ENCODE measurements around the gene DCLK1.

The DCLK1 gene

DNA sequence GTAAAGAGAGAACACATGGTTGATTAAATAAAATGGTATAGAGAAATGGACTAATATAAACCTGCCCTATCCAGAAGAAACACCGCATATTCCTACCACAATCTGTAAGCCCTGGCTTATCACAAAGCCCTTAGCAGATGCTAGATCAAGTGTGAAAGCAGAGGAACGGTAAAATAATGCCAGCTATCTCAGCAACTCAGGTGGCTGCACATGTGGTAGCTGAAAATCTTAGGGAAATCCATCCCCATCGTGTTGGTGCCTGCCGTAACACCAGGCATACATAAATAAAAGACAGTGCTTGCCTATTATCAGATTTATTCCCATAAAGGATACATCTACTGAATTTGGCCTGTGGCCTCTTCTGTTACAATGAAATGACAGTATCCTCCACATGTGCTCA is 350.6 kb downstream of the DCLK1 start:
- DNase-seq: no peak

DNA sequence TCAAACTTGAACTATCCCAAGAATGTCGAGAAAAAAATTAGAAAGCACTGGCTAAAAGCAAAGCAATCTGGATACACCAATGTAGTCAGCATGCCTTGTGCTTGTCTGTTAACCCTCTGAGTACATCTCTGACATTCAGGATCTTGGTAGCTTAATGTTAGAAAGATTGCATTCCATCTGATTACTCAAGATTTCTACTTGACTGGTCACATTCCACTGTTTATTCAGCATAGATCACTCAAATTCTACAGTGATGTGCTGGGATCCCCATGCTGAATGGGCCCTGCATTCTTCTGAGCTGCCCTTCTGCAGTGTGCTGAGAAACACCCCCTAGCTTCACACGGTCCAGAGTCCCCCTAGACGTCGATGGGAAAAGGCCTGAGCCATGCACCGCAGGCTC is 359.3 kb downstream of the DCLK1 start:
- DNase-seq: no peak

DNA sequence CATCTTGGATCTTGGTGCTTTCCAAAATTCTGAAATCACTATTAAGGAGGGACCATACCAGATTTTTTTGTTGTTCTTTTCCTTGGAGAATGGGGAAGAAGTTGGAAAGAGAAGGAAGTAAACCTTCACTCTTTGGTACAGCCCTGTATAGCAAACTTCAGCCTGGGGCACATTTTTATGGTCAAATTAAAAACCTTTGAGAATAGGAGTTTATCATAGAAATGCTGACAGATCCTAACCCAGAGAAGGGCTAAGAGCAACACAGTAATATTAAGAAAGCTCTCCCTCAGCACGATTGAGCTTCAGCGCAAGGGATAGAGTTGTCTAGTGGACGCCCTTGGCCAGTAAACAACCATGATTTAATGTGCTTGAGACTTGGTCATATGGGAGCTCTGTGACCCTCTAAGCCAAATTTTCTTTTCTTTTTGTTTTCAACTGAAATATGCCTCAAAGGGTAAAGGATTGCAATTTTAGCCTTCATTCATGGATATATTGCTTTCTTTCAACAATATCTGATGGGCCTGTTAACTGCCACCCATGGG is 360.4 kb downstream of the DCLK1 start:
- DNase-seq: no peak

- no peak for DNase-seq
Measured at GRCh38 chr13:35769812-35770211, 361.4 kb downstream of the DCLK1 start.

DNA sequence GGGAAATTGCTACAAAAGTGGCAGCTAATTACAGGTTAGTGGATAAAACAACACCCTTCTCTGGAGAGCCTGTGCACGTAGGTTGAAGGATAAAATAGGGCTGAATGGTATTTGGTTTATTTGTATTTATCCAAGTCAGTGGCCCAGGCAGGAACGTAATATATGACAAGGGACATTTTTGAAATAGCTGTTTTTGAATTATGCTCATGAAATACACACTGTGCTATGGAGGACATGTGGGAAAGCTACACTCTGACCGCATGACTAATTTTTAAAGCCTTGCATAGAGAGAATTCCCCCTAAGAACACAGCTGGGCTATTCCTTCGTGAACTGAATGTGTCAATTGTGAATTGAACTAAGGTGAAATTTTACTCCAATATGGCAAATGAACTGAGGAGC is 362.6 kb downstream of the DCLK1 start:
- no peak for DNase-seq

DNA sequence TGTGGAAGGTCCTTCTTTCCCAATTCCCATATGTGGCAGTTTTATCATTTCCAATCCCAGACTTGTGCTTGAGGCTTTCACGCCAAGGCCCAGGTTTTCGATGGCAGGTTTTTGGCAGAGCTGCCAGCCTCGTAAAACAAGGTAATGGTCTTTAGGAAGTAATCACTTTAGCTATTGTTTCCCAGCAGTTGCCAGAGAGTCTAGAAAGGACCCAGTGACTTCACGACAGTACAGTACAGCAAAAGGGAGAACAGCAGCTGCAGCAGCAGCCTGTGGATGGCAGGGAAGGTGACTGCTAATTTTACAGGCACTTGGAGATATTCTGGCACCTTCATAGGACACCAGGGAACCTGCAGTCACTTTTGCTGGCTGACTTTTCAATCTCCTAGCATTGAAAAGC is 363.1 kb downstream of the DCLK1 start:
- peak; percentile 91 for DNase-seq

DNA sequence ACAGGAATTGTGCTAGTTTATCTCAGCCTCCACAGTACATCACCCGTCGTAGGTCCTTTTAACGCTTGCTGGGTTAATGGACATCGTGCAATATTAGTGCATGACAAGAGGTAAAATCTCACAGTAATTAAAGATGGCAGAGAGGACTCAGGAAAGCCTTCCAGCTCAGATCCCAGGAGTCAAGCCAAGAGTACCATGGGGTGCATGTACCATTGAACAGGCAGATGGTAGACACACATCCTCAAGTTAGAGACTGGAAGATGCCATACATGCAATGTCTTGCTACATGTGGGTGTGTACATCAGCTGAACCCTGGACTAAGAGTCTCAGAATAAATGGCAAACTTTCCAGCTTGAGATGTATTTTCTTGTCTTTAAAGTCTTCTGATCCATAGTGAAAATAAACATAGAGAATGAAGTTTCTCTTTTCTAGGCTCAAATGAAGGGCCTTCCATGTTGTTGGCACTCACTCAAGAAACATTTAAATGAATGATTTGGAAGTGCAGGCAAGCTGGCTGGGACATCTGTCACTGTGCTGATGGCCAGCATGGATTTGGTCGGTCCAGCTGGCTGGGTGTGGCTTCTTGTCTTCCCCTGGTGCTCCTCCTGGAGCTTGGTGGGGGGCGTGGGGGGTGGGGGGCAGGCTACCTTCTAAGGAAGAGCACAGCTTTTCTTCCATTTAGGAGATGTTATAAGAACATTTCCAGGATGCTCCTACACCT is 363.8 kb downstream of the DCLK1 start:
- no peak for DNase-seq

DNA sequence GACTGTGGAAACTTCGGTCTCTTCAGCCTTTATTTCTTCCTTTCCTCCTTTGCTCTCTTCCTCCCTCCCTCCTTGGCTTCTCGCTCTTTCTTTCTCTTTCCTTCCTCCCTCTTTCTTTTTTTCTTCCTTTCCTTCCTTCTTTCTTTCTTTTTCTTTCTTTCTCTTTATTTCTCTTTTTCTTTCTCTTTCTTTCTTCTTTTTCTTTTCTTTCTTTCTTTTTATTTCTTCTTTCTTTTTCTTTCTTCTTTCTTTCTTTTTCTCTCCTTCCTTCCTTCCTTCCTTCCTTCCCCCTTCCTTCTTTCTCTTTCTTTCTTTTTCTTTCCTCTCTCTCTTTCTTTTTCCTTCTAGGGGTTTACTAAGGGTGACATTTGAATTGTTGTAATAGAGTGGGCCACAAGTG is 364.5 kb downstream of the DCLK1 start:
- no peak for DNase-seq

DNA sequence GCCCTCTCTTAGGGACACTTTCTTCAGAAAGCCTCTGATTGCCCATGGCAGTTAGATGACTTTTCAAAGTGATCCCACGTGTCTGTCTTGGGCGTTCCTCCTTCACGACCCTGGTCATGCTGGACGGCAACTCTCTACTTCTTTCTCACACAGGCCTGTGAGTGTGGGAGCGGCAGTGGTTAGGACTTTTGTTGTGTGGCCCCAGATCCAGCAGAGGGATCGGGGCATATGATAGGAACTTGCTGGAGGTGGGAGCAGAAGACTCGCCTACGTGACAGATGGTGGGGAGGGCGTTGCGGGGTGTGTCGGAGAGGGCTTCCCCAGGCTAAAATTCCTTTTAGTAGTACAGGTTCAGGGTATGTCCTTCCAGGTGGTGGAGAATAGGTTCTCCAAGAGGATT is 365.2 kb downstream of the DCLK1 start:
- no peak for DNase-seq

GRCh38 chr13:35765366-35765765 is 365.8 kb downstream of the DCLK1 start:
- DNase-seq: no peak

- no peak for DNase-seq
Measured at GRCh38 chr13:35764326-35765015, 366.7 kb downstream of the DCLK1 start.

GRCh38 chr13:35763782-35764123 is 367.4 kb downstream of the DCLK1 start:
- DNase-seq: no peak

GRCh38 chr13:35763060-35763781 is 368.0 kb downstream of the DCLK1 start:
- DNase-seq: no peak

- DNase-seq: no peak
Measured at GRCh38 chr13:35761440-35762252, 369.5 kb downstream of the DCLK1 start.

GRCh38 chr13:35760735-35761281 is 370.4 kb downstream of the DCLK1 start:
- DNase-seq: no peak

GRCh38 chr13:35747594-35747993 is 383.6 kb downstream of the DCLK1 start:
- DNase-seq: no peak

GRCh38 chr13:35744566-35745178 is 386.5 kb downstream of the DCLK1 start:
- no peak for DNase-seq

DNA sequence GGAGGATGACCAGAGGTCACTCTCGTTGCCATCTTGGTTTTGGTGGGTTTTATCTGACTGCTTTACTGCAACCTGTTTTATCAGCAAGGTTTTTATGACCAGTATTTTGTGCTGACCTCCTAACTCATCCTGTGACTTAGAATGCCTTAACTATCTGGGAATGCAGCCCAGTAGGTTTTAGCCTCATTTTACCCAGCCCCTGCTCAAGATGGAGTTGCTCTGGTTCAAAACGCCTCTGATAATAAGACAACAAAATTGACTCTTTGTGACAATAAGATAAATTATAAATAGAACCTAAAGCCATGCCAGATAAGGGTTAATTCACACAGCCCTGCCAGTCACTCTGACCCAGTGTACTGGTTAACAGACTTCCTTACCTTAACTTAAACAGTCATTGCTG is 387.0 kb downstream of the DCLK1 start:
- no peak for DNase-seq

DNA sequence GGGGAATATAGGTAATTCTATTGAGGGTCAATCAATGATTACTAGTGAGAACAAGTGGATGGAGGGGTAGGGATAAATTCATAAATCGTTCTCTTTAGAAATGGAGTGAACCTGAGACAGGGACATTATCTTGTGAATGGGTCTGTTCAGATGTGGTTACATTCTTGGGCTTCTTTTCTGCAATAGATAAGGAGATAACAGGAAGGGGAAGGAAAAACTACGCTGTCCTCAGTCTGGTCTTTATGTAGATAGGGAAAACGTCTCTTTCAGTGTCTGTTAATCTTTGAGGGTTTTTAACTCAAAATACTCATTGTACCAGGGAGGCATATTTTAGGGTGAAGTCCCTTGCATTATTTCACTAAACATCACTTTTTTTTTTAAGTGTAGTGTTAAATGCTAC is 388.0 kb downstream of the DCLK1 start:
- DNase-seq: no peak

DNA sequence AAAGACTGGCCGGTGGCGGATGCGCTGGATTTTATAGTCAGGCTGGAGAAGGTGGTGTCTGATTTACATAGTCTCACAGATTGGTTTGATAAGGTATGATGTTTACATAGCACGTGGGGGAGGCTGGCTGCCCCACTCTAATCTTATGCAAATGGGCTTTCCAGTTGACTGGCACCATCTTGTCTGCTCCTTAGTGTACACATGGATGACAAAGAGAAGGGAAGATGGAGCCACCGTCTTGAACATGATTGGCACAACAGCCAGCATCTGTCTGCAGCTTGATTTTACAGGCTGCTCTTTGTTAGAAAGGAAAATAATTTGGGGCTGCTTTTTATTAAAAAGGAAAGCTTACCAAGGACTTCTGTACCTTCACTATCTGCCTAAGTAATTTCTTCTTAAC is 389.5 kb downstream of the DCLK1 start:
- no peak for DNase-seq

DNA sequence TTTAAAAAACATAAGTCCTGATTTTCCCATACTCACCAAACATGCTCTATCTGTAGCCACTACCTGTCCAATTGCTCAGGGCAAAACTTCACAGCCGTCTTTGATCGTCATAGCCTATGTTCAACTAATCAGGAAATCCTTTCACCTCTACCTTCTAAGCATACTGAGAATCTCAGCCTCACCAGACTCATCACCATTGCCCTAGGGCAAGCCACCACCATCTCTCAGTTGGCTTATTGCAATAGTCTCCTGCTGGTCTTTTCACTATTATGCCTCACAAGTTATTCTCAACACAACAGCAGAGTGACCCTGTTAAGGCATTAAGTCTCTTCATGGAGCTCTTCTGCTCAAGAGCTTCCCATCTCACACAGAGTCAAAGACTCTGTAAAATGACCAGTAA is 394.3 kb downstream of the DCLK1 start:
- no peak for DNase-seq

- DNase-seq: no peak
Measured at GRCh38 chr13:35733827-35734226, 397.4 kb downstream of the DCLK1 start.
